ENCODE measurements around the gene CHST9. TPM values are rescaled to one million over a fixed set of nuclear protein-coding genes. Genes with fewer than 3 reads are reported as not detected.

The CHST9 gene
- total and polyA plus RNA-seq, 2 donors (not counting 3 experiments of a cell fraction or from before 2014, with no cell fraction given): not detected

GRCh38 chr18:26948703-26949102, 236.4 kb downstream of the CHST9 start:
- intact Hi-C loops (cut with micrococcal nuclease): no loop called here

More at GRCh38 chr18:26948703-26949102, 236.4 kb downstream of the CHST9 start:
- Histone ChIP-seq H3K4me1 (ENCODE audit: control insufficient read depth, extremely low read depth, insufficient read depth, low read length) (no peaks in the 10 kb centered on the region), H3K79me2 (ENCODE audit: control insufficient read depth, insufficient read depth, low read length) (no peaks in the 10 kb centered on the region), H3K27ac (ENCODE audit: insufficient read depth, low read depth, low read length) (no peak overlapping the region), H3K9me3 (replicated peaks; ENCODE audit: control insufficient read depth, insufficient read depth, low read length) (no peaks in the 10 kb centered on the region), H3K36me3 (ENCODE audit: control insufficient read depth in 2 of 2, extremely low read depth in 1 of 2, insufficient read depth in 2 of 2, low read length in 2 of 2) (no peaks in the 10 kb centered on the region), H3K9me1 (replicated peaks; ENCODE audit: control insufficient read depth, extremely low read depth, insufficient read depth, low read length) (no peaks in the 10 kb centered on the region), H4K20me1 (replicated peaks; ENCODE audit: control insufficient read depth, extremely low read depth, insufficient read depth, low read length) (no peaks in the 10 kb centered on the region), H3K27me3 (ENCODE audit: control insufficient read depth in 2 of 2, insufficient read depth in 2 of 2, low read length in 2 of 2) (no peaks in the 10 kb centered on the region), H3K4me2 (ENCODE audit: insufficient read depth, low read length) (no peak overlapping the region), H2AFZ (ENCODE audit: low read depth, low read length) (no peak overlapping the region), H3K4me3 (replicated peaks in 1 of 3; ENCODE audit: insufficient read depth in 1 of 3, low read depth in 1 of 3, low read length in 3 of 3) (no peak overlapping the region), H3K9ac (replicated peaks; ENCODE audit: extremely low read depth, insufficient read depth, low read length) (no peak overlapping the region)
- ChIA-PET CTCF (no interaction called here), POLR2A (no interaction called here)
- dilution Hi-C loops (cut with MboI; ENCODE audit: extremely low pct_ligation_motif_present, low sequenced_read_pairs): no loop called here
- TF ChIP-seq FOS (IDR thresholded peaks at IDR 0.05; ENCODE audit: borderline replicate concordance, insufficient read depth, low read length) (no peak), MYC (IDR thresholded peaks at IDR 0.05; ENCODE audit: low read depth, low read length) (no peak), POLR2A (IDR thresholded peaks at IDR 0.05; ENCODE audit: low read depth, low read length) (no peak), GATA2 (IDR thresholded peaks at IDR 0.05; ENCODE audit: insufficient read depth, insufficient read length, low read depth, low read length) (no peak), POLR2AphosphoS5 (IDR thresholded peaks at IDR 0.05; ENCODE audit: insufficient read depth, low read depth, low read length) (no peak), JUN (IDR thresholded peaks at IDR 0.05; ENCODE audit: borderline replicate concordance, insufficient read depth, insufficient read length, low read depth) (no peak), EZH2 (IDR thresholded peaks at IDR 0.05; ENCODE audit: borderline replicate concordance, low read depth, low read length, severe bottlenecking) (no peak)
- TF ChIP-seq, protein P1, sequence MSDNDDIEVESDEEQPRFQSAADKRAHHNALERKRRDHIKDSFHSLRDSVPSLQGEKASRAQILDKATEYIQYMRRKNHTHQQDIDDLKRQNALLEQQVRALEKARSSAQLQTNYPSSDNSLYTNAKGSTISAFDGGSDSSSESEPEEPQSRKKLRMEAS (IDR thresholded peaks at IDR 0.05; ENCODE audit: insufficient read depth, insufficient read length): no peak
- TF ChIP-seq, protein P2, sequence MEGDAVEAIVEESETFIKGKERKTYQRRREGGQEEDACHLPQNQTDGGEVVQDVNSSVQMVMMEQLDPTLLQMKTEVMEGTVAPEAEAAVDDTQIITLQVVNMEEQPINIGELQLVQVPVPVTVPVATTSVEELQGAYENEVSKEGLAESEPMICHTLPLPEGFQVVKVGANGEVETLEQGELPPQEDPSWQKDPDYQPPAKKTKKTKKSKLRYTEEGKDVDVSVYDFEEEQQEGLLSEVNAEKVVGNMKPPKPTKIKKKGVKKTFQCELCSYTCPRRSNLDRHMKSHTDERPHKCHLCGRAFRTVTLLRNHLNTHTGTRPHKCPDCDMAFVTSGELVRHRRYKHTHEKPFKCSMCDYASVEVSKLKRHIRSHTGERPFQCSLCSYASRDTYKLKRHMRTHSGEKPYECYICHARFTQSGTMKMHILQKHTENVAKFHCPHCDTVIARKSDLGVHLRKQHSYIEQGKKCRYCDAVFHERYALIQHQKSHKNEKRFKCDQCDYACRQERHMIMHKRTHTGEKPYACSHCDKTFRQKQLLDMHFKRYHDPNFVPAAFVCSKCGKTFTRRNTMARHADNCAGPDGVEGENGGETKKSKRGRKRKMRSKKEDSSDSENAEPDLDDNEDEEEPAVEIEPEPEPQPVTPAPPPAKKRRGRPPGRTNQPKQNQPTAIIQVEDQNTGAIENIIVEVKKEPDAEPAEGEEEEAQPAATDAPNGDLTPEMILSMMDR (IDR thresholded peaks at IDR 0.05; ENCODE audit: extremely low read depth in 1 of 2, insufficient read depth in 1 of 2, low read depth in 1 of 2, low read length in 2 of 2): no peak
- FAIRE-seq: no peak
- BruUV-seq (replicated peaks): no TSS peak
- DNase-seq (ENCODE audit: low read depth, low spot score): no peak

Data from endothelial cell of umbilical vein (primary cell).